HepG2 (cell line): ENCODE measurements around the gene WDR89. TPM values are rescaled to one million over a fixed set of nuclear protein-coding genes. Genes with fewer than 3 reads are reported as not detected.
A peak's percentile ranks its signal among the peaks of the same experiment; 100 is the strongest.

Experiments
- ATAC-seq: fragments of 200-7000 bp; cut with Tn5 transposase; 3 replicates; pipeline ENCODE4 v1.9.1; 2020; ENCODE audit warnings: mild to moderate bottlenecking, moderate library complexity
- BruUV-seq: library from RNA; stranded (reverse); fragments of 400-500 nt; replicated peaks from 2 replicates; lab custom pipeline; 2021; lab: Mats Ljungman, UMichigan
- CTCF ChIA-PET: fragments of 300-600 bp; formaldehyde crosslinking; extraction: SDS; loops from one replicate; lab custom pipeline; 2021; ENCODE audit warnings: low total read pairs, inconsistent platforms, low intra/inter-chr PET ratio; lab: Yijun Ruan, JAX
- POLR2A ChIA-PET: fragments of 350-600 bp; sonication (Branson Sonifier 250); formaldehyde crosslinking; loops from one replicate; lab custom pipeline; 2020; ENCODE audit warnings: antibody characterized with exemption, inconsistent platforms; lab: Yijun Ruan, JAX
- DNase-seq: peaks from one replicate; pipeline ENCODE4 v3.0.0-alpha.2; 2015; ENCODE audit warnings: low spot score
- FAIRE-seq: peaks from 3 replicates; lab custom pipeline; 2011; peaks lifted over from hg19 to GRCh38; lab: Jason Lieb, UNC
- H2AFZ ChIP-seq: one replicate; pipeline ENCODE4 v1.6.1; 2011; ENCODE audit warnings: low read length, inconsistent platforms
- H3K27ac ChIP-seq: fragments of 300-600 bp; 3 replicates; pipeline ENCODE4 v1.8.0; 2011; ENCODE audit warnings: mixed run types, mild to moderate bottlenecking, mixed read lengths, low read length, inconsistent platforms; ENCODE audit not compliant: insufficient read depth; ENCODE audit errors: extremely low read length
- H3K27me3 ChIP-seq, 2 experiments: fragments of 200-600 bp in 1 of 2; 2 replicates in 1 of 2; 3 replicates in 1 of 2; pipeline versions ENCODE4 v1.6.0 to v1.8.0; 2011; ENCODE audit warnings: low read length in 2 of 2, mild to moderate bottlenecking in 2 of 2, moderate library complexity in 2 of 2, inconsistent platforms in 1 of 2; ENCODE audit not compliant: insufficient read depth in 2 of 2, control insufficient read depth in 1 of 2
- H3K36me3 ChIP-seq, 2 experiments: fragments of 200-600 bp in 1 of 2; replicated peaks in 1 of 2; 2 replicates in 1 of 2; 3 replicates in 1 of 2; pipeline versions ENCODE4 v1.5.1 to v1.8.0; 2011; ENCODE audit warnings: low read length in 2 of 2, inconsistent platforms in 1 of 2; ENCODE audit not compliant: insufficient read depth in 2 of 2, control insufficient read depth in 1 of 2
- H3K4me1 ChIP-seq: 2 replicates; pipeline ENCODE4 v1.5.1; 2012; ENCODE audit warnings: low read length, inconsistent platforms; ENCODE audit not compliant: insufficient read depth
- H3K4me2 ChIP-seq: 2 replicates; pipeline ENCODE4 v1.6.0; 2011; ENCODE audit warnings: low read depth, low read length, inconsistent platforms
- H3K4me3 ChIP-seq, 3 experiments: fragments of 200-600 bp in 1 of 3; sonication (generic), shearing (Covaris generic) in 1 of 3; replicated peaks in 1 of 3; 2 replicates each; pipeline ENCODE4 v1.5.1; 2011 to 2016; ENCODE audit warnings: low read length in 3 of 3, inconsistent platforms in 2 of 3, low read depth in 2 of 3, mild to moderate bottlenecking in 2 of 3, control low read depth in 1 of 3, mixed read lengths in 1 of 3; ENCODE audit not compliant: insufficient read depth in 1 of 3
- H3K79me2 ChIP-seq: one replicate; pipeline ENCODE4 v1.6.1; 2011; ENCODE audit warnings: low read length, inconsistent platforms; ENCODE audit not compliant: insufficient read depth
- H3K9ac ChIP-seq: 2 replicates; pipeline ENCODE4 v1.6.0; 2011; ENCODE audit warnings: mild to moderate bottlenecking, low read depth, low read length, inconsistent platforms; ENCODE audit not compliant: insufficient read depth
- H3K9me3 ChIP-seq: 2 replicates; pipeline ENCODE4 v1.5.1; 2012; ENCODE audit warnings: mild to moderate bottlenecking, low read length
- H4K20me1 ChIP-seq: 2 replicates; pipeline ENCODE4 v1.6.0; 2011; ENCODE audit warnings: inconsistent platforms, mild to moderate bottlenecking, low read length, moderate library complexity; ENCODE audit not compliant: insufficient read depth
- ARID3A ChIP-seq: IDR thresholded peaks from 2 replicates; pipeline ENCODE4 v1.6.1; 2012; ENCODE audit warnings: low read depth, low read length, improper control_type of control experiment
- CTCF ChIP-seq: sonication (generic); formaldehyde crosslinking; IDR thresholded peaks from 2 replicates; pipeline ENCODE4 v1.5.0; 2020; ENCODE audit warnings: mild to moderate bottlenecking, missing genetic modification reagents, moderate library complexity
- HNRNPLL ChIP-seq: fragments of 200-400 bp; formaldehyde crosslinking; IDR thresholded peaks from 2 replicates; pipeline ENCODE4 v1.6.1; 2017; ENCODE audit warnings: mild to moderate bottlenecking, low read depth, low read length; ENCODE audit not compliant: poor library complexity, severe bottlenecking
- MZF1 ChIP-seq: sonication (generic); formaldehyde crosslinking; IDR thresholded peaks from 2 replicates; pipeline ENCODE4 v1.8.1; 2023; ENCODE audit warnings: mild to moderate bottlenecking, missing genetic modification reagents, borderline replicate concordance
- NFRKB ChIP-seq: fragments of 450-650 bp; IDR thresholded peaks from 2 replicates; pipeline ENCODE4 v1.6.1; 2017
- STAG1 ChIP-seq: sonication (generic); formaldehyde crosslinking; IDR thresholded peaks from 2 replicates; pipeline ENCODE4 v1.4.0; 2020; ENCODE audit warnings: missing genetic modification reagents
- TIGD3 ChIP-seq: sonication (generic); formaldehyde crosslinking; IDR thresholded peaks from 2 replicates; pipeline ENCODE4 v1.5.1; 2020; ENCODE audit warnings: mild to moderate bottlenecking, missing genetic modification reagents, borderline replicate concordance
- ZNF251 ChIP-seq: sonication (generic); formaldehyde crosslinking; IDR thresholded peaks from 2 replicates; pipeline ENCODE4 v1.9.0; 2021; ENCODE audit warnings: mild to moderate bottlenecking, missing genetic modification reagents
- ZNF329 ChIP-seq: sonication (generic); formaldehyde crosslinking; IDR thresholded peaks from 2 replicates; pipeline ENCODE4 v1.9.0; 2021; ENCODE audit warnings: low read depth, mild to moderate bottlenecking, missing genetic modification reagents
- ZSCAN25 ChIP-seq: sonication (generic); formaldehyde crosslinking; IDR thresholded peaks from 2 replicates; pipeline ENCODE4 v1.8.0; 2022; ENCODE audit warnings: mild to moderate bottlenecking, missing genetic modification reagents
- ZSCAN30 ChIP-seq: sonication (generic); formaldehyde crosslinking; IDR thresholded peaks from 2 replicates; pipeline ENCODE4 v1.5.0; 2020; ENCODE audit warnings: mild to moderate bottlenecking, missing genetic modification reagents
- in situ Hi-C: cut with HindIII; loops from 2 replicates; pipeline ENCODE4 v1.10.0; 2017; ENCODE audit warnings: low pct_unique_long_range_greater_than_20kb; ENCODE audit not compliant: extremely low pct_ligation_motif_present
- intact Hi-C: fragments of 100-400 bp; cut with micrococcal nuclease; formaldehyde crosslinking; loops from one replicate; pipeline ENCODE4 v1.10.0; 2022; ENCODE audit not compliant: unreplicated experiment
- polyA plus RNA-seq, 8 experiments: library from polyadenylated mRNA; depleted of rRNA in 3 of 8; stranded (reverse) in 7 of 8; unstranded in 1 of 8; fragments of >200 nt; fragmentation: Illumina TruSeq in 4 of 8; extraction: Trizol in 4 of 8; gene quantifications; 2 replicates each; pipeline versions ENCODE4 v1.2.1 to v1.2.3, GENCODE V29; 2011 to 2016; ENCODE audit warnings: low read depth in 4 of 8, missing spikeins in 1 of 8, mixed read lengths in 1 of 8; ENCODE audit not compliant: insufficient read depth in 1 of 8
- total RNA-seq, 5 experiments: library from RNA; depleted of rRNA; stranded (reverse); fragments of >200 nt; fragmentation: Illumina TruSeq; extraction: Trizol; gene quantifications; 2 replicates each; pipeline ENCODE4 v1.2.3, GENCODE V29; 2016; ENCODE audit warnings: low read depth in 1 of 5
- TF ChIP-seq, protein P1 (sequence below): sonication (generic); formaldehyde crosslinking; IDR thresholded peaks from 2 replicates; pipeline ENCODE4 v1.4.0; 2020; ENCODE audit warnings: mild to moderate bottlenecking, missing genetic modification reagents, borderline replicate concordance

Gene WDR89
- total and polyA plus RNA-seq, 2 of the 13 experiments (the other 11 are each of a cell fraction or from before 2014, with no cell fraction given): 5.2 to 20.1 TPM

- no TSS peak for BruUV-seq
- H3K9me3 ChIP-seq: no peaks in the 10 kb centered on the region; the same call in 1 of the 2 replicates
- in situ Hi-C loops: no loop called here
- H3K36me3 ChIP-seq: no peaks in the 10 kb centered on the region; a peak in 1 of 5 replicates
- peaks cover 63% of the 10 kb centered on the region for H3K79me2 ChIP-seq
- intact Hi-C loops: loop anchor here (1.0 to 2.0 kb wide), 2 partner anchors 137 to 244 kb away; no protein-coding TSS in a partner anchor
- no peak for FAIRE-seq
- TF ChIP-seq NFRKB: no peak
- TF ChIP-seq ARID3A: peak; percentile 44; the same call in 1 of the 2 replicates
- no peak for TF ChIP-seq MZF1 (CRISPR knock-in tag)
- peak; percentile 39 for TF ChIP-seq CTCF (CRISPR knock-in tag)
- no peak for TF ChIP-seq ZSCAN30 (CRISPR knock-in tag)
- no peak for TF ChIP-seq ZSCAN25 (CRISPR knock-in tag)
- peak; percentile 41 for TF ChIP-seq STAG1
- TF ChIP-seq ZNF329: no peak
- no peak for TF ChIP-seq HNRNPLL
- TF ChIP-seq TIGD3 (CRISPR knock-in tag): no peak
- TF ChIP-seq, protein P1, sequence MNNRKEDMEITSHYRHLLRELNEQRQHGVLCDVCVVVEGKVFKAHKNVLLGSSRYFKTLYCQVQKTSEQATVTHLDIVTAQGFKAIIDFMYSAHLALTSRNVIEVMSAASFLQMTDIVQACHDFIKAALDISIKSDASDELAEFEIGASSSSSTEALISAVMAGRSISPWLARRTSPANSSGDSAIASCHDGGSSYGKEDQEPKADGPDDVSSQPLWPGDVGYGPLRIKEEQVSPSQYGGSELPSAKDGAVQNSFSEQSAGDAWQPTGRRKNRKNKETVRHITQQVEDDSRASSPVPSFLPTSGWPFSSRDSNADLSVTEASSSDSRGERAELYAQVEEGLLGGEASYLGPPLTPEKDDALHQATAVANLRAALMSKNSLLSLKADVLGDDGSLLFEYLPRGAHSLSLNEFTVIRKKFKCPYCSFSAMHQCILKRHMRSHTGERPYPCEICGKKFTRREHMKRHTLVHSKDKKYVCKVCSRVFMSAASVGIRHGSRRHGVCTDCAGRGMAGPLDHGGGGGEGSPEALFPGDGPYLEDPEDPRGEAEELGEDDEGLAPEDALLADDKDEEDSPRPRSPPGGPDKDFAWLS: no peak
- no peak for TF ChIP-seq ZNF251 (CRISPR knock-in tag)
- ChIA-PET CTCF (interaction anchor here (0.6 to 1.5 kb wide), 4 partner anchors 137 to 666 kb away, joined by 3 to 5 read pairs (median 4); no protein-coding TSS in a partner anchor), POLR2A (no interaction called here)
- no peak overlapping the region for H3K27ac ChIP-seq
- H2AFZ ChIP-seq: no peak overlapping the region
- ATAC-seq: peak; percentile 56; the same call in 2 of the 3 replicates
- peak; percentile 9 for DNase-seq
- 0 out of 2 replicates have a peak, but pooled peaks cover 2% of the 10 kb centered on the region for H4K20me1 ChIP-seq
- H3K4me2 ChIP-seq: no peak overlapping the region
- no peak overlapping the region for H3K4me3 ChIP-seq
- no peak overlapping the region for H3K9ac ChIP-seq
- no peaks in the 10 kb centered on the region for H3K27me3 ChIP-seq
- 0 out of 2 replicates have a peak, but pooled peaks cover 3% of the 10 kb centered on the region for H3K4me1 ChIP-seq
Observed at GRCh38 chr14:63632932-63633514, 8.6 kb downstream of the WDR89 start.
